ENCODE results near the gene FOLH1.
"Not testable (repeated sequence)": the region's sequence is repeated elsewhere in the genome, so short reads cannot be mapped to it uniquely, and the experiment has no call there.

Gene FOLH1

DNA sequence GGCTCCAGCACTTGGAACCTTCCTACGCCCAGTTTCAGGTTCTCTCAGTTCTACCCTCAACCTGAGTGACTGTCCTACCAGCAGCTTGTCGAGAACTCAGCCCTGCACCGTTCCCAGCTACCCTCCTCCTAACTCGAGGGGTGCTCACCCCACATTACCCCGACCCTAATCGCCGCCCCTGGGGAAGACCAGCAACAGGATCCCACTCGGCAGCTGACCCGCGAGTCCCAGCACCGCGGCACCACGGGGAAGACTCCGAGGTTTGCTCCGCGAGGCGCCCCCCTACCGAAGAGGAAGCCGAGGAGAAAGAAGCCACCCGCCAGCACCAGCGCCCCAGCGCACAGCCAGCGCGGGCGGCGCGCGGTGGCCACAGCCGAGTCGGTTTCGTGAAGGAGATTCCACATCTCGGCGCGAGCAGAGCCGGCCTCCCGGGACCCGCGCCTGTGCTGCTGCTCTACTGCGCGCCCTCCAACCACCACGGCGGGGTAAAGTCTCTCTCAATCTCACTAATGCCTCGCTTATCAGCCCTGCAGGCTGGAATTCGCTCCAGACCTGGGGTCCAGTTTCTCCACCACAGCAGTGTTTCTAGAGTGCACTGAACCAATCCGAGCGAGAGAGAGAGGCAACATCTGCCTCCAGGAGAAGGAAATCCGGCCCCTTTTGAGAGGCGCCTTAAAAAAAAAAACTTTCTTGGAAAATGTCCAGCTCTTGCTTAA lies at the start of gene FOLH1:
TSS of gene FOLH1 (minus strand) at position 597 of the 716 bp plus-strand sequence. CDS start at position 404, 193 bp downstream.
- DNase-seq = no peak

DNA sequence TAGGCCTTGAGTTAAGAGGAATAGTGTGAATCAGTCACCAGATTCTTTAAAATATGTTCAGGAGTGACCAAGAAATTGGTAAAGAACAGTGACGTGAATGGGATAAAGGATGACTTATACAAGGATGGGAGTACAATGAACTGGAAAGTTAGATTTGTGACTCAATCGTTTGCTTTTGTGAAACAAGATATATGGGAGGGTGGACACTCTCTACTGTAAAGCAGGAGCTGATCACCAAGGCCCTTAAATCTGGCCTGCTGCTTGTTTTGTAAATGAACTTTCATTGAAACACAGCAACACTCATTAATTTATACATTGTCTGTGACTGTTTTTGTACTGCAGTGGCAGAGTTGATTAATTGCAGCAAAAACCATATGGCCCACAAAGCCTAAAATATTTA lies 46.7 kb upstream of the FOLH1 start:
- DNase-seq = not testable (repeated sequence)

DNA sequence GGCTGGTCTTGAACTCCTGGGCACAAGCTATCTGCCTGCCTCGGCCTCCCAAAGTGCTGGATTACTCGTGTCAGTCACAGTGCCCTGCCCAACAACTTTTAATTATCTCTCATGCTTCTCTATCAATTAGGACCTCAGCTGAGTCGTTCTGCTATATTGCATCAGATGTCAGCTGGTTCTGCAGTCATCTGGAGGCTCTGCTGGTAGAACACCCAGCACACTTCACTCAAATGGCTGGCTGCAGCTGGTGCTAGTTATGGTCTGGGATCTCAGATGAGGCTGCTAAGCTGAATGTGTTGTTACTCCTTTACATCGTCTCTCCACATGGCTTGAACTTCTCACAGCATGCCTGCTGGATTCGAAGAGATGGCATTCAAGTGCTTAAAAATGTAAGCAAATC lies 42.8 kb upstream of the FOLH1 start:
- DNase-seq = not testable (repeated sequence)

DNA sequence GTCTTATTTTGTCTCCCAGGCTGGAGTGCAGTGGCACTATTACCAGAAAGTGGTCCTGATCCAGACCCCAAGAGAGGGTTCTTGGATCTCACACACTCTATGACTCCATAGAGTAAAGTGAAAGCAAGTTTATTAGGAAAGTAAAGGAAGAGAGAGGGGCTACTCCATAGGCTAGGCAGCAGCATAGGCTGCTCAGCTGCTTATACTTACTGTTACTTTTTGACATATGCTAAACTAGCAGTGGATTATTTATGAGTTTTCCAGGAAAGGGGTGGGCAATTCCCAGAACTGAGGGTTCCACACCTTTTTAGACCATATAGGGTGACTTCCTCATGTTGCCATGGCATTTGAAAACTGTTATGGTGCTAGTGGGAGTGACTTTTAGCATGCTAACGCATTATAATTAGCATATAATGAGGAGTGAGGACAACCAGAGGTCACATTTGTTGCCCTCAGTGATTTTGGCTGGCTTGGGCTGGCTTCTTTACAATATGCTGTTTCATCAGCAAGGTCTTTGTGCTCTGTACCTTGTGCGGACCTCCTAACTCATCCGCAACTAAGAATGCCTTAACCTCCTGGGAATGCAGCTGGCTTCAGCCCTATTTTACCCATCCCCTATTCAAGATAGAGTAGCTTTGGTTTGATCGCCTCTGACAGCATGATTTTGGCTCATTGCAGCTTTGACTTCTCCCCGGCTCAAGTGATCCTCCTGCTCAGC lies 42.2 kb upstream of the FOLH1 start:
- not testable (repeated sequence) for DNase-seq

DNA sequence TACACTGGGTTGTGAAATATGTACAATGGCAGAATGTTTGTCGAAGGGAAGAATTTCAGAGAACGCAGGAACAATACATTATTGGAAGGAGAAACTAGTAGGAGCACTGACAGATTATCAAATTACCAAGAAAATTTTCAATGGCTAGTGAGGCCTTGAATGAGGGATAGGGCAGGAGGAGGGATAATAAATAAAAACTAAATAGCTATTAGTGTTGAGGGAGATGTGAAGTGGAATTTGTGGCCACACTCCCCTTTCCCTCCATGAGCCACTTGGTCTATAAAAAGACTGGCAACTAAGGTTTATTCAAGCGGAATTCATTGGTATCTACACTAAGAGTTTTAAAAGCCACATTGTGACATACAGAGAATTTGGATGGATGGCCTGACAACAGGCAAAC lies 41.0 kb upstream of the FOLH1 start:
- not testable (repeated sequence) for DNase-seq

DNA sequence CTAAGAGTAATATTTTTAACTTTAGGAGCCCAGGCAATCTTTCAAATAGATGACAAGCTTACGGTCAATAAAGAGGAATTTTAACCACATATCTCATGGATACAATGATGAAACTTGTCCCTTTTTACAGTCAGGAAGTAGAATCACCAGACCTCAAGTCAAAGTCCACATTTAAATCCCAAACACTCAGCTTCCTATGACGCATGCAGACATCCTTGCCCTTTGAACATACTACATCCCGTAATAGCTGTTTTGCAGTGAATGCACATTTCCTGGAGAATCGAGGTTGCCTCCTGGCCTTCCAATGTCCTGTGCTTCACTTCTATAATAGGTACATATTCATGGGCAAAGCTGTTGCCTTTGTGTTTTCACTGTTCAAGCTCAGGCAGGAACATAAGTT lies 25.3 kb upstream of the FOLH1 start:
- not testable (repeated sequence) for DNase-seq

DNA sequence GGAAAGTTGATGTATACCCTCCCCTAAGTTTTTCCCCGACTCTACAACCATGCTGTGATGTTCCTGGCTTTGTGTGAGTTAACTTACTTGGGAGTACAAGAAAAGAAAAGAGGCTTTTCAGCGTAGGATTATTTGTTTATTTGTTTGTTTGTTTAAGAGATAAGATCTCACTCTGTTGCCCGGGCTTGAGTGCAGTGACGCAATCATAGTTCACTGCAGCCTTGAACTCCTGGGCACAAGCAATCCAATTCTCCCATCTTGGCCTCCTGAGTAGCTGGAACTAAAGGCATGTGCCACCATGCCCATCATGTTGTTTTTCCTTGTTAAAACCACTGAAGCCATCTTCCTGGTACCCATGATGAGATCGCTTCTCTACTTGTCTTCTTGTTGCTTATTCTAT lies 24.6 kb upstream of the FOLH1 start:
- DNase-seq = not testable (repeated sequence)

DNA sequence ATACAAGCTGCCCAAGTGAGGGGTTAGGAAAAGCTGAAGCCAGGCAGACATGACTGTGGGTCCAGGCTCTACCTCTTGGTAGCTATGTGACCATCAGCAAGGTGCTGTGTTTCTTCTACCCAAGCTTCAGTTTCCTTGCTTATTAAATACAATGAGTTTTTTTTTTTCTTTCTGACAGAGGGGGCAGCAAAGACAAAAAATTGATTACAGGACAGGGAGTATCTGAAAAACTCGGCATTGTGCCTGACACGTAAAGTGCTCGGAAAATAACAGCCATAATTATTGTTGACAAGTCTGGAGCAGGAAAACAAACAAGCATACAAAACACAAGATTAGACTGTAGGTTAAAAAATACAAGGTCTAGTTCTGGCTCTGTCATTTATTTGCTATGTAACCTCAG lies 23.3 kb upstream of the FOLH1 start:
- not testable (repeated sequence) for DNase-seq

DNA sequence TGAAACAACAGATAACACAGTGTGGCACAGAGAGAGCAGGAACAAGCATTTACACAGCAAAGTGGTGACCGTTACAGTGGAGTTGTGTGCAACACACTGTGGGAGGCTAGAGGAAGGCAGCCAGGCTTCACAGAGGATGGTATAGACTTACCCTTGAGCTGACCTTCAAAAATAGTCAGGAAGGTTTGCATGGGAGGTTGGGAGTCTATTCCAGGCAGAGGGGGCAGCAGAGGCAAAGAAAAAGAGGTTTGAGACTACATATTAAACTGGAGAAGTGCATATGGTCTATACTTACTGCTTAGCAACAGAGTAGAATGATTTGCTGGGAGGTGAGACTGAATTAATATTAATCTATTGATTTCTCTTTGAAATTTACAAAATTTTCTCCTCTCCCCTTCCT lies 22.1 kb upstream of the FOLH1 start:
- DNase-seq = not testable (repeated sequence)

DNA sequence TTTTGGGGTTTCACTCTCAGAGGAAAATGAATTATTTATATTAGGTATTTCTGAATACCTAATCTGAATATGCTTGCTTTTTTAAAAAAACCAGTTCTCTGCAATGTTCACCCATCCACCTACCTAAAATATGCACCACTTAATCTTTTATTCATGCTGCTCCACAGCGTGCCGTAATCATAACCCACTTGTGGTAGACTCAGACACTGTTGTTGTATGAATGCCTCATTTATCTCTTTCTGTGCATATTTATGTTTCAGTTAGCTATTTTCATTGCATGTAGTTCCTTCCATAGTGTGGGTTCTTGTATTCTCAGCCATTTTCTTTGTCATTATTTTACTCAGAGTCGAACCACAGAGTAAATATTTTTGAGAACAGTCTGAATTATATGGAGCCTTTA lies 21.6 kb upstream of the FOLH1 start:
- not testable (repeated sequence) for DNase-seq

DNA sequence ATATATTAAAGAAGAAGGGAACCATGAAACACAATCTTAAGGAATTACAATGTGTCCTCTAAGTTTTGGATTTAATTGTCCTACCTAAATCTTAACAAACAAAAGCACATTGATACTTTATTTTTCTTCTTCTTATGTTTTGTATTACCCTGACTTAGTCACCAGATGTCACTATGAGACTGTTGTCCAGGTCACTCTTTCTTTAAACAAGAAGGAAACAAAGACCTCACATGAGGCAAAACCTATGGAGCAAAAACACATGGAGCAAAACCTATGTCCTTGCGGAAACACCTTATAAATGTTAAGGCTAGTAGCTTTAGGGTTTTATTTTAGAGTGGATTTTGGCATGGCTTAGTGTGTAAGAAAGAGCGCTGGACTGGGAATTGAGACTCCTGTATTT lies 20.7 kb upstream of the FOLH1 start:
- not testable (repeated sequence) for DNase-seq

DNA sequence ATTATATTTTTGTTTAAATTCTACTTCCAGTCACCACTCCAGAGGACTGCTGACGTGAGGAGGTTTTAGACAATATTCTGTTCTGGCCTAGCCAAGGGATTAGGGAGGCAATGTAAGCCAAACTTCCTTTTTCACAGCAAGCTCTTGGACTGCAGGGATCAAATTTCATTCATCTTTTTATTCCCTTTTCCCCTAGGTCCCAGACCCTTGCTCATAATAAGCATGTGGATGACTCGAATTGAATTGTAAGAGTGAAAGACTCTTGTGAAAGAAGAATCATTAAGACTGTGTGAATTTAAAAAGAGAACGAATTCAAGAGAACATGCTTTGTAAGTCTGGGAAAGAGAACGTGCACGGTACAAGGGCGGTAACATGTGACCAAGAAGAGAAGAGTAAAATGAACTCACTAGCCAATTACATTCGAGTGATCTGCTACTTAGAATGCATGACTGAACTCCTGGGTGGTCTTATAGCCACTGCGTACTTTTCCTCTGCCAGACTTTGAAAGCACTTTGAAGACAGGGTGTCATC lies 16.9 kb upstream of the FOLH1 start:
- not testable (repeated sequence) for DNase-seq

DNA sequence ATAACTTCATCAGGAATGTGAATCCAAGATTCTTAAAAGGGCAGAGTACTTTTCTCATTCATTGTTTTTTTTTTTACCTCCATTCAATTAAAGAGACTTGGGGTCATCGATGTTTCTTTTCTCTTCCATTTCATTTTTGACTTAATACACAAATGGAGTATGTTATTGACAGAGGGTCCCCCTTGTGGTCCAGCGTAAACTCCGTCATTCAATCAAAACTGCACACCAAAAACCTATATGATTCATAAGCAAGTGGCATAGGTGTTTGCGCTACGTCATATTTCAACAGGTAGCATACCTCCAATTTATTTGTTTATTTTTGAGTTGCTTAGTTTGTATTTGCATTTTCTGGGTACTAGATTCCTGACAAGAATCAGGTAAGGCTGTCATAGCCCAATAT lies 12.7 kb upstream of the FOLH1 start:
- no peak for DNase-seq

DNA sequence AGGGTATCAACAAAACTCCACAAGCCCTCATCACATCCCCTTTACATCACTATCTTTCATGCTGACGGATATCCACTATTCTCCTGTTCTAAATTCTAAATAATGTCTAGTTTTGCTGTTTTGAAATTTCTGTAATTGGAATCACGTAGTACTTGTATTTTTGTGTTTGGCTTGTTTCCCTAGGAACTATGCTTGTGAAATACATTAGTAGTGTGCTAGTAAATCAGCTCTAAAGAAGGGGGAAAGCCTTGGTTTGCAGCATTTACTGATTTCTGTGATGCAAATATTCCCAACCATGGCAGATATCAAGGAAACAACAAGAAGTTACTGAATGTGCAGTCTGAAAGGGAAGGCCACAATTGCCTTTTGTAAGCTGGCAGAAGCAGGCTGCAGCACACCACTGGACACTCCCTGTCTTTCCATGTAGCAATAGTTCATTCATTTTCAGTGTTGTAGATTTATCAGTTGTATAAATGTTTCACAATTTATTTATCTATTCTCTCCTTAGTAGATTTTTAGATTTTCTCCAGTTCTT lies 4.7 kb upstream of the FOLH1 start:
- DNase-seq = no peak

DNA sequence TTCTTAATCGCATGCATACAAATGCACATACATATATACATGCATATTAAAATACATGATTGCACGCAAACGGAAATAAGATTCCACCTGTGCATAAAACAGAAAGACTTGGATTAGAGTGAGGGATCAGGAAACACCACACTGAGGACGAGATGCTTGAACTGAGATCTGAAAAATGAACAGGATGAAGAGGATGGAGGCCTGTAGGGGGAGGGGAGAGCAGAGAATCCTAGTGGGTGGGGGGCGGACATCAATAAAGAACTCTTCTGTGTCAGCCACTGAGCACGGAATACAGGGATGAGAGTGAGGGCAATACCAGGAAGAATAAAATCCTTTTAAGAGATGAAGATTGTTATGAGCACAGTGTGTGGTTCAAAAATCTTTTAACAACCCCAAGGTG lies 1.4 kb downstream of the FOLH1 start:
- DNase-seq = not testable (repeated sequence)

DNA sequence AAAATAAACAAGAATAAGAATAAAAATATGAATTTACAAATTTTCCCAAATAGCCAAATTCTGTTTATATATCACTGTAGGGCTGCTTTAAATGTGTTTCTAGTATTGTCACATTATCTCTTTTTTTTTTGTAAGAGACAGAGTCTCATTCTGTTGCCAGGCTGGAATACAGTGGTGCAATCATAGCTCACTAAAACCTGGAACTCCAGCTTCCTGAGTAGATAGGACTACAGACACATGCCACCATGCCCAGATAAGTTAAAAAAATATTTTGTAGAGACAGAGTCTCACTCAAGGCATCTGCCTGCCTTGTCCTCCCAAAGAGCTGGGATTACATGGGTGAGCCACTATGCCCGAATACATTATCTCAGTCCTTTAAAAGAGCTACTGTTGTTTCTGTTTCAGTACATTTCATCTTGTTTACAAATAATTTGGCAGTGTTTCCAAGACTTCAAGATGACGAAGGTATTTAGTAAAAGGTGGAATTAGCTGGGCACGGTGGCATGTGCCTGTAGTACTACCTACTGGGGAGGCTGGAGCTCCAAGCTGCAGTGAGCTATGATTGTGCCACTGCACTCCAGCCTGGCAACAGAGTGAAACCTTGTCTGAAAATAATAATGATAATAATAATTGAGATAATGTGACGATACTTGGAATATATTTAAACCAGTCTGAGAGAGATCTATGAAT lies 6.0 kb downstream of the FOLH1 start:
- DNase-seq = no peak

DNA sequence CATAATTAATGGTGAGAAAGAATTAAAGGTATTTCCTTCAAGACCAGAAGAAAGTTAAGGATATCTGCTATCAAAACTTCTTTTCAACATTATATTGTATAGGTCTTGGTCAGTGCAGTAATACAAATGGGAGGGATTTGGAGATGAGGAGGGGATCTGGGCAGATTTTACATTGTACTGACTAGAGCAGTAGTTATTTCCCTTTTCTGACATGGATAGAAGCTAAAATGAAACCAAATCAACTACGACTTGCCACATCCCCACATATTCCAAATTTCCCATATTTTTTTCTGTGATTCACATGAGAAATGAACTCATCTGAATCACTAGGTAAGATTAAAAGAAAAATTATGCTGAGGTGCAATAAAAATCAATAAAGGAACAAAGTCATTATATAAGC lies 11.6 kb downstream of the FOLH1 start:
- DNase-seq = not testable (repeated sequence)

DNA sequence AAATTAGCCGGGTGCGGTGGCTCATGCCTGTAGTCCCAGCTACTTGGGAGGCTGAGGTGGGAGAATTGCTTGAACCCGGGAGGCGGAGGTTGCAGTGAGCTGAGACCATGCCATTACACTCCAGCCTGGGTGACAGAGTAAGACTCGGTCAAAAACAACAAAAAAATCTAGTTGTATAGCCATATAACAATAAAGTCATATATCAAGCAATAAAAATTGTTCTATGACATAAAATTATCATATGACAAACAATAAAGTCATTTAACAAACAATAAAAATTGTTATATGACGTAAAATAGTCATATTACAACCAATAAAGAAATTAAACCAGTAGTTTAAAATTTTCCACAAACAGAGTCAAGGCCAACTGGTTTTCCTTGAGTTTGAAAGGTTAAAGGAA lies 12.4 kb downstream of the FOLH1 start:
- DNase-seq = not testable (repeated sequence)

DNA sequence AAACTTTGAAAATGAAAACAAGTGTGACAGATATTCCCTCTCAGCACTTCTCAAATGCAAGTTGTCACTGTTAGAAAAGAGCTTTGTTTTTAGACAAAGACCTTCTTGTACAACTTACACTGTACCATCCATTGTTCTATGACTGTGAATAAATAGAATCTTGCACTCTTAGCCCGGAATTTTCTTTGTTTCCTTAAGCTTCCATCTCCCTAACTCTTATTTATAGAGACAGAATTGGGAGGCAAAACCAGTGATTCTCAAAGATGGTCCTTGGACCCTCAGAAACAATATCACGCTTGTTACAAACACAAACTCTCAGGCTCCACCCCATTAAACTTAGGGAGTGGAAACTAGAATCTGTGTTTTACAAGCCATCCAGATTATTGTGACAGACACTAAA lies 18.1 kb downstream of the FOLH1 start:
- DNase-seq = not testable (repeated sequence)

DNA sequence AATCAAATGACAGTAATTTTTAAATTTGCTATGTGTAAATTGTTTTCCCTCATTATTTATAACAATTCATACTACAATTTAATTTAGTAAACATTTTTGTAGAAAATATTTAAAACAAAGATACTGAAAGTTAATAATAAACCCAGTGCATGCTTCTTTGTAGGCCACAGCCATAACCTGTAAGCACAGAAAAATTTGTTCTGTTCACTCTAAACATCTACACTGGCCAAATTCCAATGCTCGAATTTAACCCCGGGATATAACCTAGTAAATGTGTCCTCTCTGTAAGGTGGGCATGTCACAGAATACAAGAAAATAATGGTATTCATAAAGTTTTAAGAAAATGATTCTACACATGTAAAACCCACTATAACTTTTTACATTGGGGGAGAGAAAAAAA lies 22.2 kb downstream of the FOLH1 start:
- not testable (repeated sequence) for DNase-seq

DNA sequence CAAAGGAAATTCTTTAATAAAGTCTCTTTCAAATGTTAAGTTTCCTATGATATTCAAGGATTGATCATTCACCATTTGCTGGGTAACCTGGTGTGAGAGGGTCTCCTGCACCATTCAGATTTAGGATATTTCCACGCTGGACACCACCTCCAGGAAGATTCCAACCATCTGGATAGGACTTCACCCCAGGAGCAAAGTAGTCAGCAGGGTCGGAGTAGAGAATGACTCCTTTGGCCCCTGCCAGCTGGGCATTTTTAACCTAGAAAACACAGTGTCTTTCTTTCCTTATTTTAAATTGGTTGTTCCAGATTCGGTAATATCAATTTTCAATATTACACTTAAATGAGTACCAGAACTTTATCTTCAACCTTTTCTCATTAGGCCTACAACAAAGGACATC lies 22.8 kb downstream of the FOLH1 start:
- DNase-seq = not testable (repeated sequence)

DNA sequence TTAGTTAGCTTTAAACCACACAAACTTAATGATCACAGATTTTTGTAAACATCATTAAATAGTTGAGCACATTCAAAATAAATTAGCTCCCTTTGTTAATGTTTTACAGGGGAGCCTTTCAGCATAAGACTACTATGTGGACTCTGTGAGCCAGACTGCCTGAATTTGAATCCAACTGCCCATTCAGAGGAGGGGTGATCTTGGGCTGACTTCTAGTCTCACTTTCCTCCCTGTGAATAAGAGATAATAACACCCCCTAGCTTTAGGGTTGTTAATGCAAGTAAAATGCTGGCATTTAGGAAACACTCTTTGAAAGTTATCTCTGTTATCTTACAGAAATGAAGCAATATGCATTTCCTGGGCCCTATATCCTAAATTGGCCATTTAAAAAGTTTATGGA lies 23.6 kb downstream of the FOLH1 start:
- not testable (repeated sequence) for DNase-seq

DNA sequence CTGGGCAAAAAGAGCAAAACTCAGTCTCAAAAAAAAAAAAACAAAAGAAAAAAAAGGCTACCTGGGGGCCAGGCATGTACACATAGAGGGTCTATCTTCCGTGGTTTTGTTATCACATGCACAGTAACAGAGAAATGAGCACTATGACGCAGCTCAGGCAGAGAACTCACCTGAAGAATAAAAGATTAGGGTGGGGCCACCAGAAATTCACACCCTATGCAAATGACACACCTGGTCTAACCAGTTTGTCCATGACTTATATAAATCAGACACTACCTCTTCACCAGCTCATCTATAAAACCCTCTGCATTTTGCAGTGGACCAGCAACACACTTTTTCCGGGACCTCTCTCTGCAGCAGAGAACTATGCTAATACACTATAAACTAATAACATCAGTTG lies 30.5 kb downstream of the FOLH1 start:
- DNase-seq = not testable (repeated sequence)

All from CD4-positive, alpha-beta T cell treated with Interleukin-4 for 4 hours (primary cell).